HL-60 (cell line): ENCODE results near the gene ADCY1.

Experiments used
- GABPA ChIP-seq: IDR thresholded peaks from 2 replicates; pipeline ENCODE4 v1.6.1; 2012; ENCODE audit warnings: low read depth
- POLR2AphosphoS5 ChIP-seq: IDR thresholded peaks from 2 replicates; pipeline ENCODE4 v1.6.1; 2012; ENCODE audit warnings: low read depth
- TF ChIP-seq, protein P1 (sequence below): IDR thresholded peaks from 2 replicates; pipeline ENCODE4 v1.6.1; 2012; ENCODE audit warnings: low read depth; ENCODE audit not compliant: insufficient replicate concordance
- TF ChIP-seq, protein P2 (sequence below): IDR thresholded peaks from one replicate; pipeline ENCODE4 v1.5.1; 2011; ENCODE audit warnings: low read length, control low read depth, inconsistent platforms; ENCODE audit not compliant: insufficient read depth

DNA sequence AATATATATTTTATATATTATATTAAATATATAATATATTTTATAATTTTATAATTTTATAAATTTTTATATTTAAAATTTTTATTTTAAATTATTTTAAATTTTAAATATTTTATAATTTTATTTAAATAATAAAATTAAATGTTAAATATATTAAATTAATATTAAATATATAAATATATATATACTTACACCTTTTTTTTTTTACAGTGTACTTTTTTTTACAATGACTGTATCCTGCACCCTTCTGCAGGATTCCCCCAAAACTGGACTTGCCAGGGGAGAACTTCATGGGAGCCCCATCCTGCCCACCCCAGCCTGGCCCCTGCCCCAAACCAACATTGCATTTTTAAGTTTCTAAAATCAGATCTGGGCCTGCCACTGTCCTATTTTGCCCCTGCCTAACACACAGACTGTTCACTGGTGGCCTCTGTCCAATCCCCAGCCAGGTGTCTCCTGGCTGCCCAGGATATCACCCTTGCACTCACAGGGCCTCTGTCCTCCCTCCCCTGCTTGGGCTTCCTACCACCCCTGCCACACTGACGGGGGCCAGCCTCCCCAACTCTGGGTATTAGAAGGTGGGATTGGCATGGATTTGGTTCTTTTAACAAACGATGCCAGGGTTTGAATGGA, 138.0 kb downstream of the ADCY1 start:
- TF ChIP-seq POLR2AphosphoS5 (no peak), GABPA (no peak)
- TF ChIP-seq, protein P1, sequence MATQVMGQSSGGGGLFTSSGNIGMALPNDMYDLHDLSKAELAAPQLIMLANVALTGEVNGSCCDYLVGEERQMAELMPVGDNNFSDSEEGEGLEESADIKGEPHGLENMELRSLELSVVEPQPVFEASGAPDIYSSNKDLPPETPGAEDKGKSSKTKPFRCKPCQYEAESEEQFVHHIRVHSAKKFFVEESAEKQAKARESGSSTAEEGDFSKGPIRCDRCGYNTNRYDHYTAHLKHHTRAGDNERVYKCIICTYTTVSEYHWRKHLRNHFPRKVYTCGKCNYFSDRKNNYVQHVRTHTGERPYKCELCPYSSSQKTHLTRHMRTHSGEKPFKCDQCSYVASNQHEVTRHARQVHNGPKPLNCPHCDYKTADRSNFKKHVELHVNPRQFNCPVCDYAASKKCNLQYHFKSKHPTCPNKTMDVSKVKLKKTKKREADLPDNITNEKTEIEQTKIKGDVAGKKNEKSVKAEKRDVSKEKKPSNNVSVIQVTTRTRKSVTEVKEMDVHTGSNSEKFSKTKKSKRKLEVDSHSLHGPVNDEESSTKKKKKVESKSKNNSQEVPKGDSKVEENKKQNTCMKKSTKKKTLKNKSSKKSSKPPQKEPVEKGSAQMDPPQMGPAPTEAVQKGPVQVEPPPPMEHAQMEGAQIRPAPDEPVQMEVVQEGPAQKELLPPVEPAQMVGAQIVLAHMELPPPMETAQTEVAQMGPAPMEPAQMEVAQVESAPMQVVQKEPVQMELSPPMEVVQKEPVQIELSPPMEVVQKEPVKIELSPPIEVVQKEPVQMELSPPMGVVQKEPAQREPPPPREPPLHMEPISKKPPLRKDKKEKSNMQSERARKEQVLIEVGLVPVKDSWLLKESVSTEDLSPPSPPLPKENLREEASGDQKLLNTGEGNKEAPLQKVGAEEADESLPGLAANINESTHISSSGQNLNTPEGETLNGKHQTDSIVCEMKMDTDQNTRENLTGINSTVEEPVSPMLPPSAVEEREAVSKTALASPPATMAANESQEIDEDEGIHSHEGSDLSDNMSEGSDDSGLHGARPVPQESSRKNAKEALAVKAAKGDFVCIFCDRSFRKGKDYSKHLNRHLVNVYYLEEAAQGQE, result no peak
- TF ChIP-seq, protein P2, sequence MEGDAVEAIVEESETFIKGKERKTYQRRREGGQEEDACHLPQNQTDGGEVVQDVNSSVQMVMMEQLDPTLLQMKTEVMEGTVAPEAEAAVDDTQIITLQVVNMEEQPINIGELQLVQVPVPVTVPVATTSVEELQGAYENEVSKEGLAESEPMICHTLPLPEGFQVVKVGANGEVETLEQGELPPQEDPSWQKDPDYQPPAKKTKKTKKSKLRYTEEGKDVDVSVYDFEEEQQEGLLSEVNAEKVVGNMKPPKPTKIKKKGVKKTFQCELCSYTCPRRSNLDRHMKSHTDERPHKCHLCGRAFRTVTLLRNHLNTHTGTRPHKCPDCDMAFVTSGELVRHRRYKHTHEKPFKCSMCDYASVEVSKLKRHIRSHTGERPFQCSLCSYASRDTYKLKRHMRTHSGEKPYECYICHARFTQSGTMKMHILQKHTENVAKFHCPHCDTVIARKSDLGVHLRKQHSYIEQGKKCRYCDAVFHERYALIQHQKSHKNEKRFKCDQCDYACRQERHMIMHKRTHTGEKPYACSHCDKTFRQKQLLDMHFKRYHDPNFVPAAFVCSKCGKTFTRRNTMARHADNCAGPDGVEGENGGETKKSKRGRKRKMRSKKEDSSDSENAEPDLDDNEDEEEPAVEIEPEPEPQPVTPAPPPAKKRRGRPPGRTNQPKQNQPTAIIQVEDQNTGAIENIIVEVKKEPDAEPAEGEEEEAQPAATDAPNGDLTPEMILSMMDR, result no peak
